ENCODE results near the gene STX1A.

- no peak for TF ChIP-seq CTCF (conservative IDR thresholded peaks at IDR 0.05; ENCODE audit: low read length)
- no peak for TF ChIP-seq EZH2phosphoT487 (IDR thresholded peaks at IDR 0.05; ENCODE audit: borderline replicate concordance, low read depth, low read length)
Observed at GRCh38 chr7:73719806-73720169, 319 bp upstream of the STX1A start.

All from OCI-LY7 (cell line).